OCI-LY1 (cell line): ENCODE data around the gene CYP20A1.

ENCODE experiments used
- H2AFZ ChIP-seq: fragments of 200-600 bp; sonication (generic), shearing (Covaris generic); 2 replicates; pipeline ENCODE4 v1.6.0; 2014; ENCODE audit warnings: antibody characterized with exemption, mild to moderate bottlenecking, low read length
- H3F3A ChIP-seq: fragments of 200-600 bp; sonication (generic), shearing (Covaris generic); 2 replicates; pipeline ENCODE4 v1.6.0; 2014; ENCODE audit warnings: mild to moderate bottlenecking, antibody characterized with exemption, low read length, moderate library complexity; ENCODE audit not compliant: insufficient read depth
- H3K27ac ChIP-seq: fragments of 200-600 bp; sonication (generic); 2 replicates; pipeline ENCODE4 v1.5.1; 2014; ENCODE audit warnings: low read length, mixed run types, mild to moderate bottlenecking, low read depth; ENCODE audit not compliant: poor library complexity, severe bottlenecking
- H3K27me3 ChIP-seq: fragments of 200-600 bp; sonication (generic); 2 replicates; pipeline ENCODE4 v1.6.0; 2014; ENCODE audit warnings: antibody characterized with exemption, mild to moderate bottlenecking, low read length, moderate library complexity; ENCODE audit not compliant: insufficient read depth
- H3K36me3 ChIP-seq: fragments of 200-600 bp; sonication (generic); 2 replicates; pipeline ENCODE4 v1.6.1; 2014; ENCODE audit warnings: mild to moderate bottlenecking, antibody characterized with exemption, low read length, moderate library complexity, mixed read lengths; ENCODE audit not compliant: insufficient read depth
- H3K4me1 ChIP-seq: fragments of 200-600 bp; sonication (generic); 2 replicates; pipeline ENCODE4 v1.5.1; 2014; ENCODE audit warnings: mild to moderate bottlenecking, low read length, moderate library complexity; ENCODE audit not compliant: insufficient read depth, severe bottlenecking
- H3K4me2 ChIP-seq: fragments of 200-600 bp; sonication (generic), shearing (Covaris generic); 2 replicates; pipeline ENCODE4 v1.6.1; 2014; ENCODE audit warnings: low read length
- H3K4me3 ChIP-seq: fragments of 200-600 bp; sonication (generic); 2 replicates; pipeline ENCODE4 v1.5.1; 2014; ENCODE audit warnings: low read length, low read depth, mild to moderate bottlenecking, mixed read lengths; ENCODE audit not compliant: poor library complexity, severe bottlenecking
- H3K79me2 ChIP-seq: fragments of 200-600 bp; shearing (Covaris generic); 2 replicates; pipeline ENCODE4 v1.6.1; 2016; ENCODE audit warnings: mixed run types, low read length, mixed read lengths; ENCODE audit not compliant: insufficient read depth
- H3K9ac ChIP-seq: fragments of 200-600 bp; sonication (generic), shearing (Covaris generic); 2 replicates; pipeline ENCODE4 v1.6.1; 2014; ENCODE audit warnings: mild to moderate bottlenecking, low read length, mixed read lengths
- H3K9me2 ChIP-seq: fragments of 200-600 bp; sonication (generic), shearing (Covaris generic); 2 replicates; pipeline ENCODE4 v1.6.1; 2014; ENCODE audit warnings: low read depth, mild to moderate bottlenecking, low read length, mixed read lengths
- H3K9me3 ChIP-seq: fragments of 200-600 bp; shearing (Covaris generic); 2 replicates; pipeline ENCODE4 v1.6.1; 2014; ENCODE audit warnings: low read length, mixed read lengths
- H4K20me1 ChIP-seq: fragments of 200-600 bp; sonication (generic), shearing (Covaris generic); 2 replicates; pipeline ENCODE4 v1.6.0; 2016; ENCODE audit warnings: mild to moderate bottlenecking, low read length; ENCODE audit not compliant: insufficient read depth
- EZH2 ChIP-seq: fragments of 200-600 bp; sonication (generic), shearing (Covaris generic); IDR thresholded peaks from 2 replicates; pipeline ENCODE4 v1.8.0; 2017; ENCODE audit warnings: borderline replicate concordance, mixed run types, mild to moderate bottlenecking, antibody characterized with exemption, low read length, moderate library complexity, mixed read lengths
- TF ChIP-seq, protein P1 (sequence below): fragments of 200-600 bp; sonication (generic), shearing (Covaris generic); IDR thresholded peaks from 2 replicates; pipeline ENCODE4 v1.5.1; 2017; ENCODE audit warnings: mild to moderate bottlenecking, antibody characterized with exemption, low read length, moderate library complexity, mixed read lengths

The CYP20A1 gene

GRCh38 chr2:203352604-203353255, 113.9 kb downstream of the CYP20A1 start:
- Histone ChIP-seq H3K9me3 (no peaks in the 10 kb centered on the region), H3K4me3 (no peak overlapping the region), H3K4me2 (no peak overlapping the region), H3K36me3 (no peaks in the 10 kb centered on the region), H4K20me1 (no peaks in the 10 kb centered on the region), H3F3A (no peaks in the 10 kb centered on the region), H3K79me2 (no peaks in the 10 kb centered on the region), H3K27me3 (no peaks in the 10 kb centered on the region), H3K9me2 (no peaks in the 10 kb centered on the region), H3K9ac (no peak overlapping the region), H2AFZ (no peak overlapping the region), H3K4me1 (no peaks in the 10 kb centered on the region), H3K27ac (no peak overlapping the region)
- TF ChIP-seq, protein P1, sequence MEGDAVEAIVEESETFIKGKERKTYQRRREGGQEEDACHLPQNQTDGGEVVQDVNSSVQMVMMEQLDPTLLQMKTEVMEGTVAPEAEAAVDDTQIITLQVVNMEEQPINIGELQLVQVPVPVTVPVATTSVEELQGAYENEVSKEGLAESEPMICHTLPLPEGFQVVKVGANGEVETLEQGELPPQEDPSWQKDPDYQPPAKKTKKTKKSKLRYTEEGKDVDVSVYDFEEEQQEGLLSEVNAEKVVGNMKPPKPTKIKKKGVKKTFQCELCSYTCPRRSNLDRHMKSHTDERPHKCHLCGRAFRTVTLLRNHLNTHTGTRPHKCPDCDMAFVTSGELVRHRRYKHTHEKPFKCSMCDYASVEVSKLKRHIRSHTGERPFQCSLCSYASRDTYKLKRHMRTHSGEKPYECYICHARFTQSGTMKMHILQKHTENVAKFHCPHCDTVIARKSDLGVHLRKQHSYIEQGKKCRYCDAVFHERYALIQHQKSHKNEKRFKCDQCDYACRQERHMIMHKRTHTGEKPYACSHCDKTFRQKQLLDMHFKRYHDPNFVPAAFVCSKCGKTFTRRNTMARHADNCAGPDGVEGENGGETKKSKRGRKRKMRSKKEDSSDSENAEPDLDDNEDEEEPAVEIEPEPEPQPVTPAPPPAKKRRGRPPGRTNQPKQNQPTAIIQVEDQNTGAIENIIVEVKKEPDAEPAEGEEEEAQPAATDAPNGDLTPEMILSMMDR = no peak
- TF ChIP-seq EZH2 = no peak

DNA sequence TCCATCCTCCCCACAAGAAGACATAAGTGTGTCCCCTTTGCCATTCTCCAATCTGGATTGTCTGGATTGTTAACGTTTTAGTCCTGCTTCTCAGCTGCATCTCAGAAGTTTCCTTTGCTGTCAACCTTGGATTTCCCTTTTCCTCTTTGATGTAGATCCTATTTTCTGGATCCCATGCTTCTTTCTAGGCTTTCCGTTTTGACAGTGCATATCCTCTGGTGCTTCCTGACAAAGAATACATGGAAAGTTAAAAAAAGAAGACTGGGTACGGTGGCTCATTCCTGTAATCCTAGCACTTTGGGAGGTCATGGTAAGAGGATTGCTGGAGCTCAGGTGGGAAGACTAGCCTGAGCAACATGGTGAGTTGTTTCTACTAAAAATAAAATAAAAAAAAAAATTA, 116.1 kb downstream of the CYP20A1 start:
- no peak overlapping the region for H3K4me2 ChIP-seq
- no peaks in the 10 kb centered on the region for H3K9me2 ChIP-seq
- peaks cover 3% of the 10 kb centered on the region; the same call in 1 of the 2 replicates for H3K9me3 ChIP-seq
- no peaks in the 10 kb centered on the region for H3K27me3 ChIP-seq
- no peaks in the 10 kb centered on the region for H3K79me2 ChIP-seq
- H4K20me1 ChIP-seq = no peaks in the 10 kb centered on the region
- no peak overlapping the region for H3K27ac ChIP-seq
- TF ChIP-seq, protein P1 = no peak
- no peak for TF ChIP-seq EZH2
- H3K4me1 ChIP-seq = no peaks in the 10 kb centered on the region
- no peak overlapping the region for H3K4me3 ChIP-seq
- H2AFZ ChIP-seq = no peak overlapping the region
- no peaks in the 10 kb centered on the region for H3K36me3 ChIP-seq
- no peaks in the 10 kb centered on the region for H3F3A ChIP-seq
- H3K9ac ChIP-seq = no peak overlapping the region
